ENCODE results near the gene IGFBP3.

IGFBP3 gene

GRCh38 chr7:45922810-45923209 lies 1.7 kb upstream of the IGFBP3 start:
- DNase-seq = no peak

- DNase-seq = peak; percentile 5 to 60
These were observed 837 bp upstream of the IGFBP3 start for GRCh38 chr7:45921699-45922519.

GRCh38 chr7:45921381-45921698 lies 268 bp upstream of the IGFBP3 start:
- DNase-seq = no peak

DNA sequence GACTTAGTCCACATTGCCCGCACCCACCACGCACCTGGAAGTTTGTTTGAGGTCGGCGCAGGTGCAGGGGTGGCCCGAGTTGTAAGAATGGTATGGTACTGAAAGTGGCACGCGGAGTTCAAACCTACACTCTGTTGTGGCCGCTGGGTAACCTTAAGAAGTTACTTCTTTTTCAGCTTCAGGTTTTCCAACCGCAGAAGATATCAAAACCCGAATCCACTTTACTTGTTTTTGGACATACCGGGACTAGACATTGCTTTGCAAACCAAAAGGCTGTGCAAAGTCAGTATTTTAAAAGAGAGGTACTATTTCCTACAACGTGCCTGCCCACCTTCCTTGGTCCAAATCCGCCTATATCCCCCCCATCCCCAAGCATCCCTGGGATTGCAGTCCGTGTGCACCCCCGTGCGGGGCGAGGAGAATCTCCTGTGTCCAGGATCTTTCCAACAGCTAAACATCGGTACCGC lies 1.0 kb downstream of the IGFBP3 start:
- DNase-seq = no peak

- DNase-seq = no peak
These were observed 1.8 kb downstream of the IGFBP3 start for GRCh38 chr7:45919231-45919784.

DNA sequence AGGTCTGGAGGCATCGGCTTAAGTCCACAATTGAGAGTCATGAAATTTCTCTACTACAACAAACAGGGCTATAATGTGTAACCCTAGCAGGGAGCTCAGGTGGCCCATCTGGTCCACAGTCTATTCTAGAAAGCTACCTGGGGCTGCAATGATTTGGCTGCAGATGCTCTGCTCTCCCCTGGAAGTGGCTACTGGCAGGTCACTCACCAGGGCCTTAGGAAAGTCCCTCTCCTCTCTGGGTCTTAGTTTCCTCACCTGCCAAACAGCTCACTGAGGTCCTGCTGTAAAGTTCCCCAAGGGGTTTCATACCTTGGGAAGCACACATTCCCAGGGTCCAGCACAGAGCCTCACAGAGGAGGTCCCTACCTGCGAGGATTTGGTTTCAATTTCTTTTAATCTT lies 2.5 kb downstream of the IGFBP3 start:
- no peak for DNase-seq

DNA sequence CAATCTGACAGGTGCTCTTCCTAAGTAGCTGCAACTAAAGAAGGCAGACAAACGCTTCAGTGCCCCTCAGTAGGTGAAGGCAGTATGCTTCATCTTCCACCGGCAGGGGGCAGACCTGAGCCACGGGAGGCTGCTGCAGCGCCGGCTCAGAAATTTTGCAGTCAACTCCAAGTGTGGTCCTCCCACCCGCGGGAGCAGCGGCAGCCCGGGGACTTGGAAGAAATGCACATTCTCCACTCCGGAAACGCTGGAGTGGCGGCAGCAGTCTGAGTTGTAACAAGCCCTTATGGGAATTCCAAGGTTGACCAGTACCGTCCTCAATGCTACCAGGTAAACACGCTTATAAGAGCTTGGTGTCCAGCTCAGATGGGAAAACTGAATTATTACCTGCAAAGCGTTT lies 3.4 kb downstream of the IGFBP3 start:
- peak; percentile 12 to 80 for DNase-seq

- no peak for DNase-seq
These were observed 4.0 kb downstream of the IGFBP3 start for GRCh38 chr7:45917064-45917463.

GRCh38 chr7:45915606-45916005 lies 5.5 kb downstream of the IGFBP3 start:
- DNase-seq = no peak

DNA sequence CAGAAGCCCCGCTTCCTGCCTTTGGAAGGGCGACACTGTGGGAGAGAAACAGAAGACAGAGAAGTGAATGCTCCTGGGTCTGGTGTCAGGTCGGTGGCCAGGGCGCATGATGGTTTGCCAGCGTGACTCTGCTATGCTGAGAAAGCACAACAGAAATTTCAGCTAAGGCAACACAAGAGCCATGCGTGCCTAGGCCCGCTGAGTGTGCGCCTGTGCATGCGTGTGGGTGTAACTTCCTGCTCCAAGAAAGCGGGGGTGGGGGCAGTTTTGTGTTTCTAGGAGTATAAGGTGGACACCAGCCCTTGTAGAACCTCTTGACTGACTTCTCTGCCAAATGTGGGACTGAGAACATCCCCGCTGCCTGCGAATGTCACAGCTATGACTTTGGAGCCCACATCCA lies 6.2 kb downstream of the IGFBP3 start:
- DNase-seq = no peak

- no peak for DNase-seq
These were observed 8.1 kb downstream of the IGFBP3 start for GRCh38 chr7:45912972-45913371.

- DNase-seq = no peak
These were observed 9.8 kb downstream of the IGFBP3 start for GRCh38 chr7:45911311-45911710.

DNA sequence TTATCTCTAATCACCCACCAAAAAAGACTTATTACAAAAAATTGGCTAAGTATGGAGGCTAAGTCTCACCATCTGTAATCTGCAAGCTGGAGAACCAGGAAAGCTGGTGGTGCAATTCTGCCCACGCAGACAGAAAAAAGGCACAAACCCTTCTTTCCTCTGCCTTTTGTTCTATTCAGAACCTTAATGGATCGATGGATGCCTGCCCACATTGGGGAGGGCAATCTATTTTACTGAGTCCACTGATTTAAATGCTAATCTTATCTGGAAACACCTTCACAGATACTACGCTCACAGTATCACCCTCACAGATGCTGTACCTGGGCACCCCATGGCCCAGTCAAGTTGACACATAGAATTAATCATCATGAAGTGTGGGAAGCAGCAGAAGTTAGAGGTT lies 10.2 kb downstream of the IGFBP3 start:
- DNase-seq = no peak

- DNase-seq = no peak
These were observed 11.5 kb downstream of the IGFBP3 start for GRCh38 chr7:45909561-45909960.

GRCh38 chr7:45902820-45903219 lies 18.3 kb downstream of the IGFBP3 start:
- no peak for DNase-seq

DNA sequence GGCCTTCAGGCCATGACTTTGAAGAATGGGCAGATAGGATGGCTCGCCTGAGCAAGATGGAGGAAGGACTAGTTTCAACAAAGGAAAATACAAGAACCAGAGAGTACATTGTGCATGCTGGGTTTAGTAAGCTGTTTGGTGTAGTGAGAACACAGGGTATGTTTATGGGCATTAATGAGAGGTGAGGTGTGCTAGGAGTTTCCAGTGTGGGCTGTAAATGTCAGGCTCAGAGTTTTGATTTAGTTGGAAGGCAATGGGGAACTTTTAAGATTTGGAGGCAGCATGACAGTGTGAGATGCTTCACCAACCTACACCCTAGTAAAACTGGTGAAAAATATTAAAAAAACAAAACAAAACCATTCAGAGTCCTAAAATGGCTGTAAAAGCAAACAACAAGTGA lies 19.5 kb downstream of the IGFBP3 start:
- DNase-seq = no peak

- no peak for DNase-seq
These were observed 22.9 kb downstream of the IGFBP3 start for GRCh38 chr7:45898222-45898621.

GRCh38 chr7:45897042-45897690 lies 23.9 kb downstream of the IGFBP3 start:
- DNase-seq = no peak

GRCh38 chr7:45894665-45895062 lies 26.4 kb downstream of the IGFBP3 start:
- DNase-seq = no peak

- no peak for DNase-seq
These were observed 26.9 kb downstream of the IGFBP3 start for GRCh38 chr7:45893996-45894664.

DNA sequence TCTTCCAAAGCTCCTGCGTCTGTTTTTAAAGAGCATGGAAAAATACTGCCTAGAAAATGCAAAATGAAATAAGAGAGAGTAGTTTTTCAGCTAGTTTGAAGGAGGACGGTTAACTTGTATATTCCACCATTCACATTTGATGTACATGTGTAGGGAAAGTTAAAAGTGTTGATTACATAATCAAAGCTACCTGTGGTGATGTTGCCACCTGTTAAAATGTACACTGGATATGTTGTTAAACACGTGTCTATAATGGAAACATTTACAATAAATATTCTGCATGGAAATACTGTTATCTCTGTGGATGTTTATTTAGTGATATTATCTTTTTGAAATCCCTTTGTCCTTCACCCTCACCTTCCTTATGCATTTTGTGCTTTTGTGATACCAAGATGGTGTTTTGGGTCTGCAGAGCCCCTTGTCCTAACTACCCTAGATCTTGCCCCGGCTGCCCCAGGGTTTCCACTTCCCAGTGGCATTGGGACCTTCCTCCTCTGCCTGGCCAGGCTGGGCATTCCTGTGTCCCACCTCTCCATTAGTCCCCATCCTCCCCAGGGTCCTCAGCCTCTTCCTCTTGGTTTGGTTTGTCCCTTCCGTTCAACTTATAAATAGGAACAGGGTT lies 27.6 kb downstream of the IGFBP3 start:
- DNase-seq = no peak

- DNase-seq = no peak
These were observed 28.6 kb downstream of the IGFBP3 start for GRCh38 chr7:45892407-45893035.
